Astrocyte (in vitro differentiated cells and primary cell): ENCODE measurements around the gene SIAE. TPM values are rescaled to one million over a fixed set of nuclear protein-coding genes. Genes with fewer than 3 reads are reported as not detected.
A peak's percentile ranks its signal among the peaks of the same experiment; 100 is the strongest.

ENCODE experiments used
- DNase-seq: peaks from one replicate; pipeline ENCODE4 v3.0.0-alpha.2; 2010; ENCODE audit warnings: low read depth
- FAIRE-seq: peaks from 2 replicates; lab custom pipeline; 2011; peaks lifted over from hg19 to GRCh38; lab: Jason Lieb, UNC
- H2AFZ ChIP-seq: 2 replicates; pipeline ENCODE4 v1.6.0; 2012; ENCODE audit warnings: low read depth, low read length, inconsistent platforms
- H3K27ac ChIP-seq: 2 replicates; pipeline ENCODE4 v1.5.1; 2011; ENCODE audit warnings: low read depth, low read length, inconsistent platforms
- H3K27me3 ChIP-seq: 2 replicates; pipeline ENCODE4 v1.6.0; 2011; ENCODE audit warnings: low read length, inconsistent platforms; ENCODE audit not compliant: insufficient read depth
- H3K36me3 ChIP-seq: 2 replicates; pipeline ENCODE4 v1.5.1; 2011; ENCODE audit warnings: low read length, inconsistent platforms; ENCODE audit not compliant: insufficient read depth
- H3K4me1 ChIP-seq: 2 replicates; pipeline ENCODE4 v1.5.1; 2011; ENCODE audit warnings: low read length, inconsistent platforms; ENCODE audit not compliant: insufficient read depth
- H3K4me2 ChIP-seq: 2 replicates; pipeline ENCODE4 v1.6.0; 2012; ENCODE audit warnings: low read length, inconsistent platforms
- H3K4me3 ChIP-seq: 2 replicates; pipeline ENCODE4 v1.5.1; 2011; ENCODE audit warnings: low read depth, mild to moderate bottlenecking, low read length, inconsistent platforms; ENCODE audit not compliant: insufficient read depth
- H3K79me2 ChIP-seq: 2 replicates; pipeline ENCODE4 v1.6.0; 2012; ENCODE audit warnings: mild to moderate bottlenecking, low read length, inconsistent platforms; ENCODE audit not compliant: insufficient read depth
- H3K9ac ChIP-seq: 2 replicates; pipeline ENCODE4 v1.6.0; 2012; ENCODE audit warnings: mild to moderate bottlenecking, low read length, inconsistent platforms
- H3K9me3 ChIP-seq: 2 replicates; pipeline ENCODE4 v1.5.1; 2012; ENCODE audit warnings: low read depth, mild to moderate bottlenecking, low read length, inconsistent platforms; ENCODE audit not compliant: insufficient read depth
- H4K20me1 ChIP-seq: 2 replicates; pipeline ENCODE4 v1.6.0; 2012; ENCODE audit warnings: low read length, inconsistent platforms; ENCODE audit not compliant: insufficient read depth
- H3K27ac Mint-ChIP-seq: one replicate; pipeline ENCODE4 v1.8.0; 2021; ENCODE audit warnings: mild to moderate bottlenecking, mixed read lengths; ENCODE audit not compliant: unreplicated experiment
- H3K27me3 Mint-ChIP-seq: one replicate; pipeline ENCODE4 v1.8.0; 2021; ENCODE audit warnings: low read depth, mixed read lengths; ENCODE audit not compliant: unreplicated experiment
- H3K36me3 Mint-ChIP-seq: one replicate; pipeline ENCODE4 v1.8.0; 2021; ENCODE audit warnings: low read depth, mixed read lengths; ENCODE audit not compliant: unreplicated experiment
- H3K4me1 Mint-ChIP-seq: one replicate; pipeline ENCODE4 v1.8.0; 2021; ENCODE audit warnings: low read depth, mixed read lengths; ENCODE audit not compliant: unreplicated experiment
- H3K4me3 Mint-ChIP-seq: one replicate; pipeline ENCODE4 v1.8.0; 2021; ENCODE audit warnings: mild to moderate bottlenecking, moderate library complexity, mixed read lengths; ENCODE audit not compliant: unreplicated experiment
- H3K9me3 Mint-ChIP-seq: one replicate; pipeline ENCODE4 v1.8.0; 2021; ENCODE audit warnings: mild to moderate bottlenecking, mixed read lengths; ENCODE audit not compliant: unreplicated experiment
- CTCF ChIP-seq: IDR thresholded peaks from 2 replicates; pipeline ENCODE4 v1.5.1; 2011; ENCODE audit warnings: low read depth, mild to moderate bottlenecking, inconsistent platforms, low read length, moderate library complexity; ENCODE audit not compliant: insufficient read depth
- EZH2 ChIP-seq: IDR thresholded peaks from 2 replicates; pipeline ENCODE4 v1.6.1; 2012; ENCODE audit warnings: mild to moderate bottlenecking, low read length, inconsistent platforms; ENCODE audit not compliant: insufficient read depth
- total RNA-seq: library from RNA; stranded (reverse); gene quantifications from 2 replicates; pipeline ENCODE4 v1.2.1, GENCODE V29; 2021

Gene SIAE
- total RNA-seq, 1 donor from 2014 or later = 15.4 TPM

GRCh38 chr11:124719534-124719933 lies 46.0 kb upstream of the SIAE start:
- Histone ChIP-seq H2AFZ (no peak overlapping the region), H3K9me3 (no peaks in the 10 kb centered on the region), H3K4me2 (no peak overlapping the region), H3K27me3 (peaks cover 30% of the 10 kb centered on the region), H3K79me2 (no peaks in the 10 kb centered on the region), H3K9ac (no peak overlapping the region), H4K20me1 (no peaks in the 10 kb centered on the region), H3K4me1 (peaks cover 16% of the 10 kb centered on the region), H3K27ac (no peak overlapping the region), H3K36me3 (no peaks in the 10 kb centered on the region), H3K4me3 (no peak overlapping the region)
- DNase-seq = no peak
- peaks cover 27% of the 10 kb centered on the region for H3K4me1 Mint-ChIP-seq
- TF ChIP-seq CTCF (no peak), EZH2 (no peak)
- peaks cover 5% of the 10 kb centered on the region for H3K9me3 Mint-ChIP-seq
- FAIRE-seq = no peak
- peaks cover 2% of the 10 kb centered on the region for H3K36me3 Mint-ChIP-seq
- peaks cover 52% of the 10 kb centered on the region for H3K27me3 Mint-ChIP-seq
- H3K27ac Mint-ChIP-seq = no peak overlapping the region
- H3K4me3 Mint-ChIP-seq = no peak overlapping the region

- H3K9me3 ChIP-seq = no peaks in the 10 kb centered on the region
- no peak overlapping the region for H2AFZ ChIP-seq
- no peak for DNase-seq
- peak overlapping the region; percentile 95 for H3K4me2 ChIP-seq
- peaks cover 2% of the 10 kb centered on the region for H3K36me3 Mint-ChIP-seq
- no peak for TF ChIP-seq CTCF
- TF ChIP-seq EZH2 = no peak
- H3K27ac Mint-ChIP-seq = no peak overlapping the region
- peaks cover 16% of the 10 kb centered on the region for H3K4me1 ChIP-seq
- no peak overlapping the region for H3K4me3 Mint-ChIP-seq
- peak overlapping the region; percentile 54 for H3K4me3 ChIP-seq
- no peaks in the 10 kb centered on the region for H3K79me2 ChIP-seq
- no peaks in the 10 kb centered on the region for H4K20me1 ChIP-seq
- H3K36me3 ChIP-seq = no peaks in the 10 kb centered on the region
- H3K27me3 ChIP-seq = peaks cover 30% of the 10 kb centered on the region
- H3K9me3 Mint-ChIP-seq = peaks cover 4% of the 10 kb centered on the region
- peaks cover 26% of the 10 kb centered on the region for H3K4me1 Mint-ChIP-seq
- peaks cover 59% of the 10 kb centered on the region for H3K27me3 Mint-ChIP-seq
- no peak overlapping the region for H3K9ac ChIP-seq
- H3K27ac ChIP-seq = no peak overlapping the region
- no peak for FAIRE-seq
These were observed 45.3 kb upstream of the SIAE start for GRCh38 chr11:124718801-124719200.

GRCh38 chr11:124717786-124718651 lies 44.5 kb upstream of the SIAE start:
- H3K36me3 Mint-ChIP-seq = peaks cover 2% of the 10 kb centered on the region
- no peak overlapping the region for H3K27ac ChIP-seq
- peak; percentile 31 for DNase-seq
- no peaks in the 10 kb centered on the region for H3K36me3 ChIP-seq
- peaks cover 24% of the 10 kb centered on the region for H3K27me3 ChIP-seq
- H3K27ac Mint-ChIP-seq = no peak overlapping the region
- H3K9ac ChIP-seq = peak overlapping the region; percentile 10
- peaks cover 26% of the 10 kb centered on the region for H3K4me1 Mint-ChIP-seq
- H4K20me1 ChIP-seq = no peaks in the 10 kb centered on the region
- no peak for FAIRE-seq
- H3K4me3 Mint-ChIP-seq = peak overlapping the region; percentile 77
- H3K4me3 ChIP-seq = peak overlapping the region; percentile 54
- no peaks in the 10 kb centered on the region for H3K9me3 ChIP-seq
- H3K9me3 Mint-ChIP-seq = peaks cover 3% of the 10 kb centered on the region
- H3K27me3 Mint-ChIP-seq = peaks cover 55% of the 10 kb centered on the region
- H3K79me2 ChIP-seq = no peaks in the 10 kb centered on the region
- H3K4me1 ChIP-seq = peaks cover 16% of the 10 kb centered on the region
- H2AFZ ChIP-seq = peak overlapping the region; percentile 72
- TF ChIP-seq CTCF (no peak), EZH2 (no peak)
- peak overlapping the region; percentile 95 for H3K4me2 ChIP-seq
